ENCODE measurements around the gene TXNL4A.
A peak's percentile ranks its signal among the peaks of the same experiment; 100 is the strongest.

TXNL4A gene

GRCh38 chr18:79956276-79956675, 32.1 kb downstream of the TXNL4A start:
- TF ChIP-seq ZFX (IDR thresholded peaks at IDR 0.05) (no peak), CTCF (conservative IDR thresholded peaks at IDR 0.05) (no peak)
- no peak overlapping the region for H3K27ac ChIP-seq

- TF ChIP-seq ZFX (IDR thresholded peaks at IDR 0.05) (no peak), CTCF (conservative IDR thresholded peaks at IDR 0.05) (no peak)
- H3K27ac ChIP-seq, result no peak overlapping the region
Measured at GRCh38 chr18:79955302-79956075, 32.9 kb downstream of the TXNL4A start.

GRCh38 chr18:79954791-79955190, 33.6 kb downstream of the TXNL4A start:
- TF ChIP-seq CTCF (conservative IDR thresholded peaks at IDR 0.05) (no peak), ZFX (IDR thresholded peaks at IDR 0.05) (no peak)
- no peak overlapping the region for H3K27ac ChIP-seq

GRCh38 chr18:79953971-79954651, 34.3 kb downstream of the TXNL4A start:
- no peak overlapping the region for H3K27ac ChIP-seq
- no peak for TF ChIP-seq CTCF (conservative IDR thresholded peaks at IDR 0.05)
- TF ChIP-seq ZFX (IDR thresholded peaks at IDR 0.05), result no peak

GRCh38 chr18:79952996-79953559, 35.3 kb downstream of the TXNL4A start:
- TF ChIP-seq ZFX (IDR thresholded peaks at IDR 0.05) (no peak), CTCF (conservative IDR thresholded peaks at IDR 0.05) (no peak)
- no peak overlapping the region for H3K27ac ChIP-seq

GRCh38 chr18:79952456-79952995, 35.8 kb downstream of the TXNL4A start:
- no peak for TF ChIP-seq CTCF (conservative IDR thresholded peaks at IDR 0.05)
- TF ChIP-seq ZFX (IDR thresholded peaks at IDR 0.05), result no peak
- peak overlapping the region; percentile 78 for H3K27ac ChIP-seq
